Cardiac fibroblast (primary cell): Measurements from ENCODE around the gene PAX9.
"Not testable (repeated sequence)": the region's sequence is repeated elsewhere in the genome, so short reads cannot be mapped to it uniquely, and the experiment has no call there.

ENCODE experiments used
- DNase-seq, 2 donors: peaks; one replicate each; pipeline versions ENCODE4 v3.0.0 to v3.0.0-alpha.2; 2010; ENCODE audit warnings: low read depth in 2 of 2
- H3K4me3 ChIP-seq, 2 donors: replicated peaks in 1 of 2; 1 replicate in 1 of 2; 2 replicates in 1 of 2; pipeline ENCODE4 v1.5.1; 2011; ENCODE audit warnings: low read depth in 2 of 2, low read length in 2 of 2, mild to moderate bottlenecking in 2 of 2, moderate library complexity in 1 of 2
- CTCF ChIP-seq: IDR thresholded peaks from one replicate; pipeline ENCODE4 v1.5.1; 2011; ENCODE audit warnings: low read depth, mild to moderate bottlenecking, low read length, inconsistent platforms

Gene PAX9

GRCh38 chr14:36690311-36691040 is 28.8 kb downstream of the PAX9 start:
- H3K4me3 ChIP-seq = no peak overlapping the region
- DNase-seq = peak in 1 of 2 donors; percentile 18
- TF ChIP-seq CTCF = no peak

- not testable (repeated sequence) for H3K4me3 ChIP-seq, DNase-seq
These were observed 37.8 kb downstream of the PAX9 start for GRCh38 chr14:36699420-36699819.

- H3K4me3 ChIP-seq = no peak overlapping the region
- DNase-seq = no peak
- no peak for TF ChIP-seq CTCF
These were observed 39.0 kb downstream of the PAX9 start for GRCh38 chr14:36700651-36701050.

- no peak overlapping the region for H3K4me3 ChIP-seq
- no peak for TF ChIP-seq CTCF
- DNase-seq = no peak
These were observed 39.5 kb downstream of the PAX9 start for GRCh38 chr14:36701132-36701531.

GRCh38 chr14:36702474-36702873 is 40.8 kb downstream of the PAX9 start:
- no peak for TF ChIP-seq CTCF
- no peak overlapping the region for H3K4me3 ChIP-seq
- no peak for DNase-seq

- no peak for DNase-seq
- no peak overlapping the region for H3K4me3 ChIP-seq
- no peak for TF ChIP-seq CTCF
These were observed 45.9 kb downstream of the PAX9 start for GRCh38 chr14:36707570-36707969.

- no peak for DNase-seq
- no peak overlapping the region for H3K4me3 ChIP-seq
- no peak for TF ChIP-seq CTCF
These were observed 52.5 kb downstream of the PAX9 start for GRCh38 chr14:36713960-36714703.
